Ishikawa (cell line): ENCODE measurements around the gene FAM200C.

Experiments used
- EGR1 ChIP-seq: IDR thresholded peaks from 2 replicates; pipeline ENCODE4 v1.6.1; 2012
- EP300 ChIP-seq: IDR thresholded peaks from 2 replicates; pipeline ENCODE4 v1.6.1; 2012; ENCODE audit warnings: borderline replicate concordance
- FOXM1 ChIP-seq: IDR thresholded peaks from 2 replicates; pipeline ENCODE4 v1.6.1; 2012; ENCODE audit warnings: low read depth, borderline replicate concordance
- NFIC ChIP-seq: IDR thresholded peaks from 2 replicates; pipeline ENCODE4 v1.6.1; 2012
- RAD21 ChIP-seq: IDR thresholded peaks from 2 replicates; pipeline ENCODE4 v1.6.1; 2012; ENCODE audit warnings: low read depth
- TAF1 ChIP-seq: IDR thresholded peaks from 2 replicates; pipeline ENCODE4 v1.6.1; 2012; ENCODE audit warnings: low read depth, mild to moderate bottlenecking
- TCF12 ChIP-seq: IDR thresholded peaks from 2 replicates; pipeline ENCODE4 v1.6.1; 2012; ENCODE audit warnings: low read depth
- TEAD4 ChIP-seq: IDR thresholded peaks from 2 replicates; pipeline ENCODE4 v1.6.1; 2012
- YY1 ChIP-seq: IDR thresholded peaks from 2 replicates; pipeline ENCODE4 v1.6.1; 2012; ENCODE audit warnings: low read depth
- ZBTB7A ChIP-seq: IDR thresholded peaks from 2 replicates; pipeline ENCODE4 v1.6.1; 2012; ENCODE audit warnings: low read depth
- TF ChIP-seq, protein P1 (sequence below): IDR thresholded peaks from 2 replicates; pipeline ENCODE4 v1.6.1; 2012
- TF ChIP-seq, protein P2 (sequence below): IDR thresholded peaks from 2 replicates; pipeline ENCODE4 v1.6.1; 2012; ENCODE audit warnings: low read depth, mild to moderate bottlenecking

DNA sequence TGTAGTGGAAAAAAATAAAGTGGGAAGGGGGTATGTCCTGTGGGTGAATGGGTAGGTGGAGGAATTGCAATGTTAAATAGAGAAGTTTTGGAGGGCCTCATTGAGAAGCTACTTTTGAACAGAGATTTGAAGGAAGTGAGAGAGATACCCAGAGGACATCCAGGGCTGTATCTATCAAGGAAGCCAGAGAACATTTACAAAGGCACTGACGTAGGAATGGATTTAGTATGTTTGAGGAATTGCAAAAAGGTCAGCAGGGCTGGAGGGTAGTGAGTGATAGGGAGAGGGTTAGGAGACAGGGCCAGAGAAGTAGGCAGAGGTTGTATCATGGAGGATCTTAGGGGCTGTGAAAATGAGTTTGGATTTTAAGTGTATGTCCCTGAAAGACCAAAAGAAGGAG, 35.7 kb upstream of the FAM200C start:
- TF ChIP-seq, protein P1, sequence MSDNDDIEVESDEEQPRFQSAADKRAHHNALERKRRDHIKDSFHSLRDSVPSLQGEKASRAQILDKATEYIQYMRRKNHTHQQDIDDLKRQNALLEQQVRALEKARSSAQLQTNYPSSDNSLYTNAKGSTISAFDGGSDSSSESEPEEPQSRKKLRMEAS = no peak
- TF ChIP-seq, protein P2, sequence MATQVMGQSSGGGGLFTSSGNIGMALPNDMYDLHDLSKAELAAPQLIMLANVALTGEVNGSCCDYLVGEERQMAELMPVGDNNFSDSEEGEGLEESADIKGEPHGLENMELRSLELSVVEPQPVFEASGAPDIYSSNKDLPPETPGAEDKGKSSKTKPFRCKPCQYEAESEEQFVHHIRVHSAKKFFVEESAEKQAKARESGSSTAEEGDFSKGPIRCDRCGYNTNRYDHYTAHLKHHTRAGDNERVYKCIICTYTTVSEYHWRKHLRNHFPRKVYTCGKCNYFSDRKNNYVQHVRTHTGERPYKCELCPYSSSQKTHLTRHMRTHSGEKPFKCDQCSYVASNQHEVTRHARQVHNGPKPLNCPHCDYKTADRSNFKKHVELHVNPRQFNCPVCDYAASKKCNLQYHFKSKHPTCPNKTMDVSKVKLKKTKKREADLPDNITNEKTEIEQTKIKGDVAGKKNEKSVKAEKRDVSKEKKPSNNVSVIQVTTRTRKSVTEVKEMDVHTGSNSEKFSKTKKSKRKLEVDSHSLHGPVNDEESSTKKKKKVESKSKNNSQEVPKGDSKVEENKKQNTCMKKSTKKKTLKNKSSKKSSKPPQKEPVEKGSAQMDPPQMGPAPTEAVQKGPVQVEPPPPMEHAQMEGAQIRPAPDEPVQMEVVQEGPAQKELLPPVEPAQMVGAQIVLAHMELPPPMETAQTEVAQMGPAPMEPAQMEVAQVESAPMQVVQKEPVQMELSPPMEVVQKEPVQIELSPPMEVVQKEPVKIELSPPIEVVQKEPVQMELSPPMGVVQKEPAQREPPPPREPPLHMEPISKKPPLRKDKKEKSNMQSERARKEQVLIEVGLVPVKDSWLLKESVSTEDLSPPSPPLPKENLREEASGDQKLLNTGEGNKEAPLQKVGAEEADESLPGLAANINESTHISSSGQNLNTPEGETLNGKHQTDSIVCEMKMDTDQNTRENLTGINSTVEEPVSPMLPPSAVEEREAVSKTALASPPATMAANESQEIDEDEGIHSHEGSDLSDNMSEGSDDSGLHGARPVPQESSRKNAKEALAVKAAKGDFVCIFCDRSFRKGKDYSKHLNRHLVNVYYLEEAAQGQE = no peak
- TF ChIP-seq RAD21 (no peak), EP300 (no peak), ZBTB7A (no peak), EGR1 (no peak), TAF1 (no peak), TCF12 (no peak), NFIC (no peak), FOXM1 (no peak), YY1 (no peak), TEAD4 (no peak)
